NCI-H187 (cell line): ENCODE data around the gene FSTL4.
"Not testable (repeated sequence)": the region's sequence is repeated elsewhere in the genome, so short reads cannot be mapped to it uniquely, and the experiment has no call there.

Experiments
- DNase-seq, 2 experiments: peaks; one replicate each; lab custom pipeline; 2025; lab: John Stamatoyannopoulos, UW

FSTL4 gene

GRCh38 chr5:133222521-133222920, 389.8 kb downstream of the FSTL4 start:
- DNase-seq = no peak

- no peak for DNase-seq
These were observed 390.3 kb downstream of the FSTL4 start for GRCh38 chr5:133222040-133222439.

GRCh38 chr5:133220851-133221674, 391.3 kb downstream of the FSTL4 start:
- DNase-seq = no peak

GRCh38 chr5:133219296-133219695, 393.0 kb downstream of the FSTL4 start:
- DNase-seq = no peak

GRCh38 chr5:133216138-133216537, 396.2 kb downstream of the FSTL4 start:
- DNase-seq = not testable (repeated sequence)

GRCh38 chr5:133214153-133214820, 398.1 kb downstream of the FSTL4 start:
- no peak for DNase-seq

- DNase-seq = no peak
These were observed 406.7 kb downstream of the FSTL4 start for GRCh38 chr5:133205649-133206048.

- no peak for DNase-seq
These were observed 407.1 kb downstream of the FSTL4 start for GRCh38 chr5:133205204-133205603.

- DNase-seq = no peak
These were observed 408.7 kb downstream of the FSTL4 start for GRCh38 chr5:133203317-133204305.

- no peak for DNase-seq
These were observed 410.2 kb downstream of the FSTL4 start for GRCh38 chr5:133202066-133202665.

GRCh38 chr5:133201310-133201709, 411.0 kb downstream of the FSTL4 start:
- no peak for DNase-seq

- DNase-seq = no peak
These were observed 412.1 kb downstream of the FSTL4 start for GRCh38 chr5:133200256-133200655.

GRCh38 chr5:133199417-133200178, 412.7 kb downstream of the FSTL4 start:
- no peak for DNase-seq

- DNase-seq = no peak
These were observed 413.8 kb downstream of the FSTL4 start for GRCh38 chr5:133198511-133198910.

- DNase-seq = no peak
These were observed 415.8 kb downstream of the FSTL4 start for GRCh38 chr5:133196441-133197085.

- no peak for DNase-seq
These were observed 417.1 kb downstream of the FSTL4 start for GRCh38 chr5:133195250-133195649.

GRCh38 chr5:133193794-133194193, 418.5 kb downstream of the FSTL4 start:
- no peak for DNase-seq

GRCh38 chr5:133192716-133193115, 419.6 kb downstream of the FSTL4 start:
- DNase-seq = no peak

- no peak for DNase-seq
These were observed 422.5 kb downstream of the FSTL4 start for GRCh38 chr5:133189881-133190280.

- no peak for DNase-seq
These were observed 432.9 kb downstream of the FSTL4 start for GRCh38 chr5:133179405-133179804.
